SK-N-MC (cell line): ENCODE data around the gene RTBDN.

Experiments
- DNase-seq: peaks from one replicate; pipeline ENCODE4 v3.0.0-alpha.2; 2011; ENCODE audit warnings: low read depth, low spot score
- H3K27ac ChIP-seq: fragments of 200-600 bp; sonication (generic); 2 replicates; pipeline ENCODE4 v1.5.1; 2016; ENCODE audit warnings: mixed run types
- H3K36me3 ChIP-seq: fragments of 200-600 bp; sonication (generic); 2 replicates; pipeline ENCODE4 v1.6.1; 2017; ENCODE audit warnings: antibody characterized with exemption, low read length, mixed read lengths; ENCODE audit not compliant: insufficient read depth
- H3K4me3 ChIP-seq: fragments of 200-600 bp; sonication (generic); 2 replicates; pipeline ENCODE4 v1.5.1; 2016
- H3K9ac ChIP-seq: fragments of 200-600 bp; sonication (generic); 2 replicates; pipeline ENCODE4 v1.8.0; 2017; ENCODE audit warnings: mixed run types, mixed read lengths; ENCODE audit not compliant: insufficient read length
- H3K9me3 ChIP-seq: fragments of 200-600 bp; sonication (generic); 2 replicates; pipeline ENCODE4 v1.6.1; 2017; ENCODE audit warnings: low read depth, mild to moderate bottlenecking, antibody characterized with exemption, low read length, moderate library complexity, mixed read lengths
- EZH2 ChIP-seq: fragments of 200-600 bp; sonication (generic); IDR thresholded peaks from one replicate; pipeline ENCODE4 v1.6.1; 2017; ENCODE audit warnings: antibody characterized with exemption
- FOXP2 ChIP-seq: optimal IDR thresholded peaks from 2 replicates; pipeline ENCODE3; 2011; ENCODE audit warnings: mild to moderate bottlenecking, moderate library complexity; ENCODE audit not compliant: insufficient read depth; ENCODE audit errors: extremely low read length, control extremely low read depth
- POLR2AphosphoS5 ChIP-seq: IDR thresholded peaks from 2 replicates; pipeline ENCODE4 v1.6.1; 2012; ENCODE audit warnings: mild to moderate bottlenecking, low read depth, low read length, borderline replicate concordance

The RTBDN gene

DNA sequence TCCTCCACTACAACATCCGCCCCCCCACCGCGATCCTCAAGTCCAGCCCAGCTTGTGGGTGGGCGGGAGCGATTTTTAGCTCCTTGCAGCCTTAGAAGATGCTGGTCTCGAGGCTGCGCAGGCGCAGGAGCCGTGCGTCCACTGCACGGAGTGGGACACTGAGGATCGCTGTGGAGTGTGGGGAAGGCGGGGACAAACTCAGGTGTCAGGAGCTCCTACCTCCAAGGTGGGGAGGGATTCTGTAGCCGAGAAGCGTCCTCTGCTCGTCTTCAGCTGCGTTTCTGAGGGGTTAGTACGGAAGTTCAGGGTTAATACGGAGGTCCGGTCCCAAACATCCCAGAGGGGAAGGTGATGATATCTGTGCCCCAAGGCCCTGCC is at the start of gene RTBDN:
Gene RTBDN, minus strand, starts transcription at position 14 of the 378 bp plus-strand sequence. CDS start 4,600 bp downstream, outside the sequence.
- Histone ChIP-seq H3K27ac (no peak within 1 kb of the TSS), H3K4me3 (peak within 1 kb of the TSS; percentile 80), H3K9ac (no peak within 1 kb of the TSS), H3K9me3 (no peaks in the 10 kb centered on the region), H3K36me3 (no peaks in the 10 kb centered on the region)
- TF ChIP-seq POLR2AphosphoS5 (no peak), EZH2 (no peak), FOXP2 (no peak)
- no peak for DNase-seq

DNA sequence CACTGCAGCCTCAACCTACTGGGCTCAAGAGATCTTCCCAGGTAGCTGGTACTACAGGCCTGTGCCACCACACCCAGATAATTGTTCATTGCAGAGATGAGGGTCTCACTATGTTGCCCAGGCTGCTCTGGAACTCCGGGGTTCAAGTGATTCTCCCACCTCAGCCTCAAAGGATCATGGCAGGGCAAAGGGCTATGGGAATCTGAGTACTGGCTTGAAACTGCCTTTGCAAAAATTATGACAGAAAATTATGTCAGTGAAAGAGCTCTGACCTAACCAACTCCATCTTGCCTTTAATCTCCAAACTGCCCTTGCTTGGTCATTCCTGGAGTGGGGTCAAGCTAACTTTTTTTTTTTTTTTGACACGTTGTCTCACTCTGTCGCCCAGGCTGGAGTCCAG is 48.2 kb upstream of the RTBDN start:
- H3K9me3 ChIP-seq: no peaks in the 10 kb centered on the region; the same call in 1 of the 2 replicates
- TF ChIP-seq EZH2 (no peak), FOXP2 (no peak), POLR2AphosphoS5 (no peak)
- peaks cover 7% of the 10 kb centered on the region; the same call in 1 of the 2 replicates for H3K36me3 ChIP-seq
- no peak overlapping the region for H3K27ac ChIP-seq
- H3K4me3 ChIP-seq: no peak overlapping the region
- DNase-seq: no peak
- H3K9ac ChIP-seq: no peak overlapping the region

DNA sequence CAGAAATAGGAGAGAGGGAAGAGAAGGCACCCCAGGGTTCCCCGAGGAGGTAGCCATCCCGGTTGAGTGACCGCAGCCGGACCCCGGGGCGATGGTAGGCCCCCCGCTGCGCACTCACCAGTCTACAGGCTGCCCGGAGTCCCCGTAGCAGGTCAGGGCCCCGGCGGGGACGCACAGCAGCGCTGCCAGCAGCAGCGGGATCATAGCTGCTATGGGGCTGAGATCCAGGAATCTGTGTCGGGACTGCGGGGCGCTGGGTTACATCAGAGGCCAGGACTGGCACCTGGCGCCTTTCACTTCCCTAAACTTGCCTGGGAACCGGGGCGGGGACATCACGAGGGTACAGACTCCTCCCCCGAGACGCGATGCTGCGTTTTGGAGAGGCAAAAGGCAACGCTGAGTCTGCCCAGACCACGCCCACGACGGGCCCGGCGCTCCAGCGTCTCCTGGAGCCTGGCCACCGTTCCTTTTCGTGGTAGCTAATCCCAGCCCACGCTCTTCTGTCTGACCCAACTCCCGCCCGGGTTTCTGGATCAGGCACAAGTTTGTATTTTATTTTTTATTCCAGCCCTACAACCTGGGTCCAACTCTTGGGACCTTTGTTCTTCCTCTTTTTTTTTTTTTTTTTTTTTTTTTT is 46.9 kb upstream of the RTBDN start, which contains the start of gene DNASE2:
Gene DNASE2, minus strand, starts transcription at position 278 of the 637 bp plus-strand sequence. Its CDS starts 74 bp downstream, at position 204.
- H3K9ac ChIP-seq: peak within 1 kb of the TSS; percentile 75
- peak; percentile 55 for DNase-seq
- no peak for TF ChIP-seq FOXP2
- peak; percentile 76 for TF ChIP-seq POLR2AphosphoS5

DNA sequence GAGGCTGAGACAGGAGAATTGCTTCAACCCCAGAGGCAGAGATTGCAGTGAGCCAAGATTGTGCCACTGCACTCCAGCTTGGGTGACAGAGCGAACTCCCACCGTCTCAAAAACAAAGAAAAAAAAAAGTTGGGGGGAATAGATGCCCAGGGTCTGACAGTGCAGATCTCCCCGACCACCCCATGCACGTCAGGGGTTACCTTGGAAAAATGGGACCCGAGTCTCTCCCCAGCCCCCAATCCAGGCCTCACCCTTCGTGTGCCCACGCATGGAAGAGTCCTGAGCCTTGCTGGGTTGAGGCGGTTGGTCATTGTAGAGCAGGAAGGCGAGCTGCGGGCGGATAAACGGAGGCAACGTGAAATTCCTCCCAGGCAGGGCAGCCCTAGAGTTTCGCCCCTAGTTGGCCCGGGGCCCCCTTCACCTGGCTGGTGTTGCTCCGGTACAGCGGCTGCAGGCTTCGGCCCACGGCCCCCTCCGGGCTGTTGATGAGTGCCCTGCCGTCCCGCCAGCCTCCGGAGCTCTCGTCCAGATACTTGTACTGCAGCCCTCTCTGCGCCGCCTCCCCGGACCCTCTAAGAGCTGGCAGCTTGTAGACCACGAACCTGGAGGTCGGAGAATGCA is 46.3 kb upstream of the RTBDN start:
- H3K27ac ChIP-seq: peak overlapping the region; percentile 28; the same call in 1 of the 2 replicates
- no peaks in the 10 kb centered on the region; the same call in 1 of the 2 replicates for H3K9me3 ChIP-seq
- peaks cover 7% of the 10 kb centered on the region; the same call in 1 of the 2 replicates for H3K36me3 ChIP-seq
- peak overlapping the region; percentile 75 for H3K9ac ChIP-seq
- DNase-seq: no peak
- H3K4me3 ChIP-seq: peak overlapping the region; percentile 85
- TF ChIP-seq POLR2AphosphoS5 (no peak), FOXP2 (no peak), EZH2 (no peak)

More for the DNA sequence above, 46.9 kb upstream of the RTBDN start, which contains the start of gene DNASE2:
- Histone ChIP-seq H3K27ac (peak within 1 kb of the TSS; percentile 28; the same call in 1 of the 2 replicates), H3K9me3 (no peaks in the 10 kb centered on the region; the same call in 1 of the 2 replicates), H3K36me3 (peaks cover 7% of the 10 kb centered on the region; the same call in 1 of the 2 replicates), H3K4me3 (peak within 1 kb of the TSS; percentile 85)

DNA sequence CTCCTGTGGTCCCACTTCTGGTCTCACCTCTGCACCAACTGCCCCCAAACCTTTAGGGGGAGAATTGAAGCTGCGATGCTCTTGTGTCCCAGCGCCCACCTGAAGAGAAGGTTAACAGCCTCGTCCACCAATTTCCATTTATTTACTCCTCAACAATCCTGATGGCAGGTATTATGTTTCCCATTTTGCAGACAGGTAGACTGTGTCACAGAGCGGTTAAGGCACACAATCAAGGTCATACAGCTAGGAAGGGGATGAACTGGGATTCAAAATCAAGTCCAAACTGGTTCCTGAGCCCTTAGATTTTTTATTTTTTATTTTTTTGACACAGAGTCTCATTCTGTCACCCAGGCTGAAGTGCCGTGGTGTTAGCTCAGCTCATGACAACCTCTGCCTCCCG is 40.7 kb upstream of the RTBDN start:
- TF ChIP-seq POLR2AphosphoS5: no peak
- TF ChIP-seq EZH2: no peak
- TF ChIP-seq FOXP2: no peak
- Histone ChIP-seq H3K4me3 (no peak overlapping the region), H3K36me3 (peaks cover 7% of the 10 kb centered on the region; the same call in 1 of the 2 replicates), H3K9ac (no peak overlapping the region), H3K9me3 (no peaks in the 10 kb centered on the region), H3K27ac (no peak overlapping the region)
- DNase-seq: no peak

DNA sequence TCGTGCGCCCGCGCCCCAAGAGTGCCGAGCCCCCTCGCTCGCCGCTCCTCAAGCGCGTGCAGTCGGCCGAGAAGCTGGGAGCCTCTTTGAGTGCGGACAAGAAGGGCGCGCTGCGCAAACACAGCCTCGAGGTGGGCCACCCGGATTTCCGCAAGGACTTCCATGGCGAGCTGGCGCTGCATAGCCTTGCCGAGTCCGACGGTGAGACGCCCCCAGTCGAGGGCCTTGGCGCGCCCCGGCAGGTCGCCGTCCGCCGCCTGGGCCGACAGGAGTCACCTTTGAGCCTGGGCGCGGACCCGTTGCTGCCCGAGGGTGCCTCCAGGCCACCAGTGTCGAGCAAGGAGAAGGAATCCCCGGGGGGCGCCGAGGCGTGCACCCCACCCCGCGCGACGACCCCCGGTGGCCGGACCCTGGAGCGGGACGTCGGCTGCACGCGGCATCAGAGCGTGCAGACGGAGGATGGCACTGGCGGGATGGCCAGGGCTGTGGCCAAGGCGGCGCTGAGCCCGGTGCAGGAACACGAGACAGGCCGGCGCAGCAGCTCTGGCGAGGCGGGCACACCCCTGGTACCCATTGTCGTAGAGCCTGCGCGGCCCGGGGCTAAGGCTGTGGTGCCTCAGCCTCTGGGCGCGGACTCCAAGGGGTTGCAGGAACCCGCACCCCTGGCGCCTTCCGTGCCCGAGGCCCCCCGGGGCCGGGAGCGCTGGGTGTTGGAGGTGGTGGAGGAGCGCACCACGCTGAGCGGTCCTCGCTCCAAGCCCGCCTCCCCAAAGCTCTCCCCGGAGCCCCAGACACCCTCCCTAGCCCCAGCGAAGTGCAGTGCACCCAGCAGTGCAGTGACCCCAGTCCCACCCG is 39.7 kb upstream of the RTBDN start:
- Histone ChIP-seq H3K27ac (no peak overlapping the region), H3K4me3 (no peak overlapping the region; the same call in 1 of the 2 replicates), H3K9ac (no peak overlapping the region), H3K36me3 (peaks cover 7% of the 10 kb centered on the region; the same call in 1 of the 2 replicates), H3K9me3 (no peaks in the 10 kb centered on the region)
- DNase-seq: no peak
- no peak for TF ChIP-seq POLR2AphosphoS5

DNA sequence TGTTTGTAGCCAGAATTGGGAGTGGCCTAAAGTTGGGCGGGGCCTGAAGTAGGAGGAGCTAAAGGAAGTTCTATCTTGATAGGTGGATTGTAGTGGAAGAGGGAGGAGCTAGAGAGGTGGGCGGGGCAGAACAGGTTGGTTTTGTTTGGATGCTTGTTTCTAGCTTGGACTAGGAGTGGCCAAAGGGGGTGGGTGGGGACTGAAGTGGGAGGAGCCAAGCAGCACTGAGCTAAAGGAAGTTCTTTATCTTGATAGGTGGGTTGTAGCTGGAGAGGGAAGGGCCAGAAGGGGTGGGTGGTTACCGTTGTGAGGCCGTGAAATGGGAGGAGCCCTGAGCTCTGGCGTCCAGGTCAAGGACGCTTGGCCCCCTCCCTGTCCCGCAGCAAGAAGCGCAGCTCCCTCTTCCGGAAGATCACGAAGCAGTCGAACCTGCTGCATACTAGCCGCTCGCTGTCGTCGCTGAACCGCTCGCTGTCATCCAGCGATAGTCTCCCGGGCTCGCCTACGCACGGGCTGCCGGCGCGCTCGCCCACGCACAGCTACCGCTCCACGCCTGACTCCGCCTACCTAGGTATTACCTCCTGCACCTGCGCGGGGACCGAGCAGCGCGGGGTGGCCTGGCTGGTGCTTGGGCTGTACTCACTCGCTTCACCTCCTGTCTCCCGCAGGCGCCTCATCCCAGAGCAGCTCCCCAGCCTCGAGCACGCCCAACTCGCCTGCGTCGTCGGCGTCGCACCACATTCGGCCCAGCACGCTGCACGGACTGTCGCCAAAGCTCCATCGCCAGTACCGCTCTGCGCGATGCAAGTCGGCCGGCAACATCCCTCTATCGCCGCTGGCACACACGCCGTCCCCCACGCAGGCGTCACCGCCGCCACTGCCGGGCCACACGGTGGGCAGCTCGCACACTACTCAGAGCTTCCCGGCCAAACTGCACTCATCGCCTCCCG is 38.8 kb upstream of the RTBDN start:
- no peak overlapping the region for H3K27ac ChIP-seq
- no peak overlapping the region for H3K9ac ChIP-seq
- DNase-seq: peak; percentile 83
- H3K4me3 ChIP-seq: peak overlapping the region; percentile 74
- no peaks in the 10 kb centered on the region for H3K9me3 ChIP-seq
- peaks cover 2% of the 10 kb centered on the region; the same call in 1 of the 2 replicates for H3K36me3 ChIP-seq
- TF ChIP-seq POLR2AphosphoS5: no peak
- TF ChIP-seq EZH2: no peak
- no peak for TF ChIP-seq FOXP2
